Ascending aorta (tissue), 2 donors: Measurements from ENCODE around the gene VTI1A. TPM values are rescaled to one million over a fixed set of nuclear protein-coding genes. Genes with fewer than 3 reads are reported as not detected.

Experiments
- DNase-seq, 2 donors: peaks; one replicate each; pipeline ENCODE4 v3.0.0-alpha.2; 2019; ENCODE audit warnings: low spot score in 2 of 2
- H3K27ac ChIP-seq, 2 donors: fragments of 200-600 bp; sonication (generic); one replicate each; pipeline ENCODE4 v1.5.1; 2016 to 2017; ENCODE audit warnings: mild to moderate bottlenecking in 1 of 2
- H3K27me3 ChIP-seq: fragments of 200-600 bp; sonication (generic); one replicate; pipeline ENCODE4 v1.5.1; 2017
- H3K36me3 ChIP-seq, 2 donors: fragments of 200-600 bp; sonication (generic); one replicate each; pipeline ENCODE4 v1.5.1; 2016
- H3K4me1 ChIP-seq, 2 donors: fragments of 200-600 bp; sonication (generic); one replicate each; pipeline ENCODE4 v1.5.1; 2016 to 2017; ENCODE audit warnings: mild to moderate bottlenecking in 1 of 2
- H3K4me3 ChIP-seq, 2 donors: fragments of 200-600 bp; sonication (generic); one replicate each; pipeline ENCODE4 v1.5.1; 2016 to 2017; ENCODE audit warnings: mild to moderate bottlenecking in 1 of 2
- H3K9me3 ChIP-seq, 2 donors: fragments of 200-600 bp; sonication (generic); one replicate each; pipeline ENCODE4 v1.5.1; 2016
- CTCF ChIP-seq, 3 experiments: fragments of 200-600 bp in 2 of 3; fragments of 450-650 bp in 1 of 3; sonication (generic) in 2 of 3; IDR thresholded peaks; one replicate each; pipeline ENCODE4 v1.5.1; 2016 to 2019; ENCODE audit warnings: antibody characterized with exemption in 3 of 3, mild to moderate bottlenecking in 1 of 3, moderate library complexity in 1 of 3
- intact Hi-C: fragments of 100-400 bp; cut with DNase I; formaldehyde crosslinking; loops from one replicate; pipeline ENCODE4 v1.15.1; 2023
- total RNA-seq: library from RNA; depleted of rRNA; stranded (reverse); fragments of >200 nt; gene quantifications from one replicate; pipeline ENCODE4 v1.1.0, GENCODE V29; 2016

VTI1A gene
- total RNA-seq, 1 donor from 2014 or later: 32.5 TPM

DNA sequence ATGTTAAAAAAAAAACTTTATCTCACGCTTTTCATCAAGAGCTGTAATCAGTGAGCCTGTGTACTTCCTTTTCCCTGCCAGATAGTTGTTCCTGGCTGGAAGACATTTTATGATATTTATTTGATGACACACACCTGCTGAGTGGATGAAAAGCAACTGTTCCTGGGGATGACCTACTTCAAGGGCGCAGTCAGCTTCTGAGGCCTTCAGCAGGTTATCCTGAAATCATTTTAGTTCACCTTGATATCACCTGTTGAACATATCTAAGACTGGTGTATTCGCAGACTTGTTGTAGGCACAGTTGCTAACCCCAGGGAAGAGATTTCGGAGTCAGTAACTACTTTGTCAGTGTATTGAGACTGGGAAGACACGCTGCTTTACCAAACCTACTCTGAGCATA, 268.6 kb downstream of the VTI1A start:
- DNase-seq: no peak
- H3K27ac ChIP-seq: no peak overlapping the region
- H3K4me3 ChIP-seq: no peak overlapping the region

GRCh38 chr10:112716076-112716475, 269.1 kb downstream of the VTI1A start:
- H3K9me3 ChIP-seq: no peaks in the 10 kb centered on the region
- no peaks in the 10 kb centered on the region for H3K27me3 ChIP-seq
- H3K36me3 ChIP-seq: no peaks in the 10 kb centered on the region
- H3K27ac ChIP-seq: no peak overlapping the region
- H3K4me1 ChIP-seq: peaks cover 0 to 3% of the 10 kb centered on the region in 2 donors
- intact Hi-C loops: no loop called here
- H3K4me3 ChIP-seq: no peak overlapping the region
- TF ChIP-seq CTCF (IDR thresholded peaks at IDR 0.05): no peak
- DNase-seq: no peak

More for the DNA sequence above, 268.6 kb downstream of the VTI1A start:
- no peaks in the 10 kb centered on the region for H3K36me3 ChIP-seq
- no peak for TF ChIP-seq CTCF (IDR thresholded peaks at IDR 0.05)
- H3K4me1 ChIP-seq: peaks cover 0 to 3% of the 10 kb centered on the region in 2 donors
- no peaks in the 10 kb centered on the region for H3K9me3 ChIP-seq
- no peaks in the 10 kb centered on the region for H3K27me3 ChIP-seq
- intact Hi-C loops: no loop called here

DNA sequence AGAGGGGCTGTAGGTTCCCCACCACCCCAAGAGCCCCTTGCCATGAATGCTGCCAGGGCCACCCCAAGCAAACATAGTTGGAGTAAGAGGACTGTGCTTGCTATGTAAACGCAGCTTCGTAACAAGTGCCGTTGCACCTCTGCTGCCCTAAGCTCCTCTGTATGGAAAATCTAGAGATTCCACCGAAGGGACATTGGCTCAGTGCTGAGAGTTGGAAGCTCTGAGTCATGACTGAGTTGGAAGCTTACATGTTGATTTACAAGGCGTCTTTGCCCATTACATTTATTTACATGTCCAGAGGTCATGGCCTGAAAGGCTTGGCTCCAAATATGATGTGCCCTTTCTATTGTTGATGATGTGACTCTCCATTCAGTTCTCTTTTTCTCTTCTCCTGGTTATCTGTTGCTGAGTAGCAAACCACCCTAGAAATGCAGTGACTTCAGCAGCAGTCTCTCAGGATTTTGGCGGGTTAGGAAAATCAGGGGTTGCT, 270.0 kb downstream of the VTI1A start:
- no peaks in the 10 kb centered on the region for H3K27me3 ChIP-seq
- intact Hi-C loops: no loop called here
- TF ChIP-seq CTCF (IDR thresholded peaks at IDR 0.05): no peak
- peaks cover 0 to 3% of the 10 kb centered on the region in 2 donors for H3K4me1 ChIP-seq
- no peaks in the 10 kb centered on the region for H3K36me3 ChIP-seq
- no peak overlapping the region for H3K4me3 ChIP-seq
- H3K27ac ChIP-seq: no peak overlapping the region
- no peak for DNase-seq
- H3K9me3 ChIP-seq: no peaks in the 10 kb centered on the region

DNA sequence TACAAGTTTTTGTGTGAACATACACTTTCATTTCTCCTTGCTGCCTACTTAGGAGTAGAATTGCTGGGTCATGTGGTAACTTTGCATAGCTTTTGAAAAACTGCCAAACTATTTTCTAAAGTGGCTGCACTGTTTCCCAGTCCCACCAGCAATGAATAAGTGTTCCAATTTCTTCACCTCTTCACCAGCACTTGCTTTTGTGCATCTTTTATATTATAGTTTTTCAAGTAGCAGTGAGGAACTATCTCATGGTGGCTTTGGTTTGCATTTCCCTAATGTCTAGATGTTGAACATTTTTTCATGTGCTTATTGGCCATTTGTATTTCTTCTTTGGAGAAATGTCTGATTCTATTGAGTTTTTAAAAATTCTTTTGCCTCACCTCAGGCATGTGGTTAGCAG, 273.2 kb downstream of the VTI1A start:
- intact Hi-C loops: loop anchor here (2.0 kb wide), 1 partner anchor 665 kb away; no protein-coding TSS in a partner anchor
- no peak for TF ChIP-seq CTCF (IDR thresholded peaks at IDR 0.05)
- DNase-seq: no peak

DNA sequence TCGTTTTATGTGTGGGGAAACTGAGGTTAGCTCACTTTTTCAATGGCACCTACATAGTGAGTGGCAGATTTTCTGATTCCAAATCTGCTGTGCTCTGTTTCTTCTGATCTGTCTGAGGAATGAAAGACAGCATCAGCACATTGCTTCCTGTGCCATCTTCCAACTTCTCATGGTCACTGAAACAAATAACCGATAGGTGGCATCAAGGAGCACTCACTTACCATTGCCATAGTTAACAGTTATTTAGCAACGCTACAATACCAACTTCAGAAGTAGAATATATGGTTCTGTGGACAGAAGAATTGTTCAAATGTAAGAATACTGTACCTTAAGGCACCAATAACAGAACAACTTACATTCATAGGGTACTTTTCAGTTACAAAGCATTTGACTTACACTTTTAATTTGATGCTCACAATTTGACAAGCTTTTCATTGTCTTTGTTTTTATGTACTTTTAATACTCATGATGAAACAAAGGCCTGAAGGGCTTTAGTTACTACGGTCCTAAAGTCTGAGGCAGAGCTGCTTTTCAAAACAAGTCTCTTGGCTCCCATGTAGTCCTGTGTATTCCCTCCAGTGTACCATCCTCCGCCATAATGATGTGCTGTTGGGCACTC, 274.2 kb downstream of the VTI1A start:
- Histone ChIP-seq H3K27me3 (no peaks in the 10 kb centered on the region), H3K4me1 (peaks cover 0 to 3% of the 10 kb centered on the region in 2 donors), H3K36me3 (no peaks in the 10 kb centered on the region), H3K4me3 (no peak overlapping the region), H3K27ac (no peak overlapping the region), H3K9me3 (no peaks in the 10 kb centered on the region)
- peak; percentile 53 to 59 (median 54) for TF ChIP-seq CTCF (IDR thresholded peaks at IDR 0.05)
- intact Hi-C loops: loop anchor here (1.0 to 2.0 kb wide), 2 partner anchors 405 to 664 kb away; no protein-coding TSS in a partner anchor
- DNase-seq: no peak

More for the DNA sequence above, 273.2 kb downstream of the VTI1A start:
- H3K27me3 ChIP-seq: no peaks in the 10 kb centered on the region
- H3K4me1 ChIP-seq: peaks cover 0 to 3% of the 10 kb centered on the region in 2 donors
- H3K36me3 ChIP-seq: no peaks in the 10 kb centered on the region
- H3K9me3 ChIP-seq: no peaks in the 10 kb centered on the region
- no peak overlapping the region for H3K4me3 ChIP-seq
- no peak overlapping the region for H3K27ac ChIP-seq
